Esophagus (tissue), 2 donors: ENCODE data around the gene WFDC10B. TPM values are rescaled to one million over a fixed set of nuclear protein-coding genes. Genes with fewer than 3 reads are reported as not detected.
"Not testable (repeated sequence)": the region's sequence is repeated elsewhere in the genome, so short reads cannot be mapped to it uniquely, and the experiment has no call there.

ENCODE experiments used
- H3K27ac ChIP-seq, 2 donors: one replicate each; pipeline ENCODE4 v1.5.1; 2013; ENCODE audit warnings: low read depth in 2 of 2, mild to moderate bottlenecking in 2 of 2, inconsistent platforms in 1 of 2, low read length in 1 of 2, moderate library complexity in 1 of 2
- H3K27me3 ChIP-seq, 2 donors: one replicate each; pipeline ENCODE4 v1.6.1; 2013; ENCODE audit warnings: low read length in 2 of 2, control low read depth in 1 of 2, mild to moderate bottlenecking in 1 of 2; ENCODE audit not compliant: insufficient read depth in 2 of 2, control insufficient read depth in 1 of 2
- H3K36me3 ChIP-seq, 2 donors: one replicate each; pipeline ENCODE4 v1.6.1; 2013; ENCODE audit warnings: low read length in 1 of 2; ENCODE audit not compliant: control insufficient read depth in 2 of 2, insufficient read depth in 2 of 2
- H3K4me1 ChIP-seq, 2 donors: one replicate each; pipeline ENCODE4 v1.6.1; 2013; ENCODE audit warnings: low read length in 1 of 2; ENCODE audit not compliant: control insufficient read depth in 2 of 2, insufficient read depth in 2 of 2
- H3K4me3 ChIP-seq, 2 donors: one replicate each; pipeline ENCODE4 v1.5.1; 2013; ENCODE audit warnings: low read length in 2 of 2, mild to moderate bottlenecking in 2 of 2, low read depth in 1 of 2, moderate library complexity in 1 of 2
- H3K9me3 ChIP-seq, 2 donors: one replicate each; pipeline ENCODE4 v1.6.1; 2013; ENCODE audit warnings: mild to moderate bottlenecking in 2 of 2, low read depth in 1 of 2, low read length in 1 of 2, moderate library complexity in 1 of 2; ENCODE audit not compliant: control insufficient read depth in 2 of 2, insufficient read depth in 1 of 2
- WGBS, 2 donors: extraction: QIAGEN DNeasy Blood & Tissue Kit; methylation state at CpG; one replicate each; pipeline ENCODE4 v1.1.7; 2013; 5-methylcytosine and 5-hydroxymethylcytosine counted together
- polyA plus RNA-seq, 2 donors: library from polyadenylated mRNA; stranded (reverse); fragments of 200-250 nt; gene quantifications; one replicate each; pipeline ENCODE4 v1.2.3, GENCODE V29; 2013
- donor health status: healthy with polysubstance abuse.
- donor health status: Bipolar disorder and iron deficiency.

The WFDC10B gene
- polyA plus RNA-seq, 2 donors: 0.07 to 0.18 TPM

GRCh38 chr20:45657038-45657437 is 47.8 kb downstream of the WFDC10B start:
- 80 to 90% methylated on average over 3 of the region's 3 CpGs for WGBS, 2 donors
- H3K36me3 ChIP-seq, H3K4me3 ChIP-seq, H3K9me3 ChIP-seq, H3K4me1 ChIP-seq, H3K27me3 ChIP-seq, H3K27ac ChIP-seq: not testable (repeated sequence)

GRCh38 chr20:45651726-45652125 is 53.1 kb downstream of the WFDC10B start:
- 74 to 77% methylated on average over 7 of the region's 7 CpGs for WGBS, 2 donors
- not testable (repeated sequence) for H3K4me3 ChIP-seq, H3K36me3 ChIP-seq, H3K4me1 ChIP-seq, H3K27me3 ChIP-seq, H3K9me3 ChIP-seq, H3K27ac ChIP-seq

- Histone ChIP-seq H3K4me3 (no peak overlapping the region), H3K4me1 (peaks cover 0 to 2% of the 10 kb centered on the region in 2 donors), H3K36me3 (no peaks in the 10 kb centered on the region), H3K9me3 (no peaks in the 10 kb centered on the region), H3K27ac (no peak overlapping the region), H3K27me3 (no peaks in the 10 kb centered on the region)
- WGBS, 2 donors: 80 to 84% methylated on average over 6 of the region's 6 CpGs
These were observed 55.4 kb downstream of the WFDC10B start for GRCh38 chr20:45649312-45649863.

GRCh38 chr20:45647441-45648050 is 57.3 kb downstream of the WFDC10B start:
- Histone ChIP-seq H3K4me1 (peaks cover 0 to 2% of the 10 kb centered on the region in 2 donors), H3K36me3 (no peaks in the 10 kb centered on the region), H3K27ac (no peak overlapping the region), H3K4me3 (no peak overlapping the region), H3K27me3 (no peaks in the 10 kb centered on the region), H3K9me3 (no peaks in the 10 kb centered on the region)
- WGBS, 2 donors: 66 to 67% methylated on average over 1 of the region's 1 CpG

GRCh38 chr20:45646875-45647274 is 57.9 kb downstream of the WFDC10B start:
- Histone ChIP-seq H3K27ac (no peak overlapping the region), H3K4me3 (no peak overlapping the region), H3K27me3 (no peaks in the 10 kb centered on the region), H3K4me1 (peaks cover 0 to 2% of the 10 kb centered on the region in 2 donors), H3K36me3 (no peaks in the 10 kb centered on the region), H3K9me3 (no peaks in the 10 kb centered on the region)
- 74 to 80% methylated on average over 3 of the region's 3 CpGs for WGBS, 2 donors

- H3K36me3 ChIP-seq, H3K27me3 ChIP-seq, H3K4me1 ChIP-seq, H3K4me3 ChIP-seq, H3K9me3 ChIP-seq, H3K27ac ChIP-seq: not testable (repeated sequence)
- WGBS, 2 donors: 89 to 92% methylated on average over 26 to 28 of the region's 28 CpGs
These were observed 59.0 kb downstream of the WFDC10B start for GRCh38 chr20:45645869-45646268.

GRCh38 chr20:45641076-45641475 is 63.7 kb downstream of the WFDC10B start:
- H3K36me3 ChIP-seq, H3K27ac ChIP-seq, H3K4me1 ChIP-seq, H3K4me3 ChIP-seq, H3K9me3 ChIP-seq, H3K27me3 ChIP-seq: not testable (repeated sequence)
- 96 to 97% methylated on average over 20 to 24 of the region's 24 CpGs for WGBS, 2 donors

- no peak overlapping the region for H3K4me3 ChIP-seq
- WGBS, 2 donors: 88 to 89% methylated on average over 5 of the region's 5 CpGs
- no peaks in the 10 kb centered on the region for H3K27me3 ChIP-seq
- no peaks in the 10 kb centered on the region for H3K4me1 ChIP-seq
- no peaks in the 10 kb centered on the region for H3K36me3 ChIP-seq
- no peaks in the 10 kb centered on the region for H3K9me3 ChIP-seq
- no peak overlapping the region for H3K27ac ChIP-seq
These were observed 65.1 kb downstream of the WFDC10B start for GRCh38 chr20:45639687-45640086.

GRCh38 chr20:45636513-45636912 is 68.3 kb downstream of the WFDC10B start:
- 83 to 88% methylated on average over 1 of the region's 1 CpG for WGBS, 2 donors
- Histone ChIP-seq H3K36me3 (no peaks in the 10 kb centered on the region), H3K4me1 (no peaks in the 10 kb centered on the region), H3K9me3 (no peaks in the 10 kb centered on the region), H3K4me3 (no peak overlapping the region), H3K27me3 (no peaks in the 10 kb centered on the region), H3K27ac (no peak overlapping the region)
